GM12801 (cell line): ENCODE data around the gene NRL.

Experiments
- TF ChIP-seq, protein P1 (sequence below): IDR thresholded peaks from one replicate; pipeline ENCODE4 v1.5.1; 2011; ENCODE audit warnings: control low read depth; ENCODE audit not compliant: insufficient read length; ENCODE audit errors: extremely low read depth

NRL gene

DNA sequence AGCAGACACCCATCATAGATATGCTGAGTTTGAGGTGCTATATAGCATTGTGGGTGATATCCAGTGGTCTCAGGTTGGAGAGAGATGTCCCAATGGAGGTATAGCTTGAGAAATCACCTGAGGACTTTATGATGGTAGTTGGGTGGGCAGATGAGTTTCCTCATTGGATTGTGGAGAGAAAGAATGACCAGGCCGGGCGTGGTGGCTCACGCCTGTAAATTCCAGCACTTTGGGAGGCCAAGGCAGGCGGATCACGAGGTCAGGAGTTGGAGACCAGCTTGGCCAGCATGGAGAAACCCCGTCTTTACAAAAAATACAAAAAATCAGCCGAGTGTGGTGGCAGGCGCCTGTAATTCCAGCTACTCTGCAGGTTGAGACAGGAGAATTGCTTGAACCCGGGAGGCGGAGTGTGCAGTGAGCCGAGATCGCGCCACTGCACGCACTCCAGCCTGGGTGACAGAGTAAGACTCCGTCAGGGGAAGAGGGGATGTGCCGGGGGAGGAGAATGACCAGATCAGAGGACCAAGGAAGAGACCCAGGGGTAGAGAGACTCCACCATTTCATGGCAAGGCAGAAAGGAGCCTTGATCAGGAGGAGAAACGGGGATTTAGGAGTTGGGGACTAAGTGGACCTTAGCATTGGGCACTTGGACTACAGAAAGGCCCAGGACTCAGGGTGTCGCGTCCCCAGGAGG, 21.4 kb downstream of the NRL start:
- TF ChIP-seq, protein P1, sequence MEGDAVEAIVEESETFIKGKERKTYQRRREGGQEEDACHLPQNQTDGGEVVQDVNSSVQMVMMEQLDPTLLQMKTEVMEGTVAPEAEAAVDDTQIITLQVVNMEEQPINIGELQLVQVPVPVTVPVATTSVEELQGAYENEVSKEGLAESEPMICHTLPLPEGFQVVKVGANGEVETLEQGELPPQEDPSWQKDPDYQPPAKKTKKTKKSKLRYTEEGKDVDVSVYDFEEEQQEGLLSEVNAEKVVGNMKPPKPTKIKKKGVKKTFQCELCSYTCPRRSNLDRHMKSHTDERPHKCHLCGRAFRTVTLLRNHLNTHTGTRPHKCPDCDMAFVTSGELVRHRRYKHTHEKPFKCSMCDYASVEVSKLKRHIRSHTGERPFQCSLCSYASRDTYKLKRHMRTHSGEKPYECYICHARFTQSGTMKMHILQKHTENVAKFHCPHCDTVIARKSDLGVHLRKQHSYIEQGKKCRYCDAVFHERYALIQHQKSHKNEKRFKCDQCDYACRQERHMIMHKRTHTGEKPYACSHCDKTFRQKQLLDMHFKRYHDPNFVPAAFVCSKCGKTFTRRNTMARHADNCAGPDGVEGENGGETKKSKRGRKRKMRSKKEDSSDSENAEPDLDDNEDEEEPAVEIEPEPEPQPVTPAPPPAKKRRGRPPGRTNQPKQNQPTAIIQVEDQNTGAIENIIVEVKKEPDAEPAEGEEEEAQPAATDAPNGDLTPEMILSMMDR = no peak

DNA sequence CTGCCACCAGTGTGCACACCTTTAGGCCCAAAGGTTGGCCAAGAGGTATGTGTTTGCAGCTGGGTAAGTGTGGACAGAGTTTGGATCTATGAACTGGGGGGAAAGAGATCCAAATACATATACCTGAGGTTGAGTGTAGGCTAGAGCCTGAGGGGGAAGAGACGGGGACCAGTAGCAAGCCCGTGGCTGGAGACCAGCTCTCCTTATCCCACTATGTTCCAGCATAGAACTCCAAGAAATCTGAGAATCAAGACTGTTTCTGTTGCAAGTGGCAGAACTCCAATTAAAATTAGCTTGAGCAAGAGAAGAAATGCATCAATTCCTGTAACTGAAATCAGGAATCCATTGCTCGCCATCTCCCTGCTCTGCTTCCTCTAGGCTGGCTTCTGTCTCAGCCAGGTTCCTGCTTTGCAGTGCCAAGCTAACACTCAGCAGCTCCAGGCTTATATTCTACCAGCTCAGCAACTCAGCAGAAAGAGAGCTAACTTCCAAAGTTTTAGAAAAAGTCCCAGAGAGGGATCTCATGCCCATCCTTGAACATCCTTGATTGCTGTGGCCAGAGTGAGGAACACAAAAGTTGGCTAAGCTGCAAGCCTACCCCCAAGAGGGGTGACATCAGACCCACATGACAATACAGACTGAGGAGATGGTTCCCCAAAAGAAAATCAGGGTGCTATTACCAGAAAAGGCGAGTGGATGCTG, 22.1 kb downstream of the NRL start:
- TF ChIP-seq, protein P1 = no peak

DNA sequence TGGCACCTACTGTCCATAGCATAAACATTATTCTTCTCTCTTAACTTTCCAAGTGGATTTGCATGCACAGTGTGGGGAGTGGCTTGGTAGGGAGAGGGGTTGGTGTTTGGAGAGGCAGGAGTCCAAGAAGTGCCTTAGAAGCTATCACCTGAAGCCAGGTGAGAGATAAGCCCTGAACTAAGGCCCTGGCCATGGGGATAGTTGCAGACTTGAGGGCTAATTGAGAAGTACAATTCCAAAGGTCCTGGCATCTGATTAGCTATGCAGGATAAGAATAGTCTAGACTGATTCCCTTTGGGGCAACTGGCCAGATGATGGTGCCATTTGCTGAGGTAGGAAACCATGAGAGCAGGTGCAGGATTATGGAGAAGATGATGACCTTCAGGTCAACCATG, 22.6 kb downstream of the NRL start:
- TF ChIP-seq, protein P1 = no peak

DNA sequence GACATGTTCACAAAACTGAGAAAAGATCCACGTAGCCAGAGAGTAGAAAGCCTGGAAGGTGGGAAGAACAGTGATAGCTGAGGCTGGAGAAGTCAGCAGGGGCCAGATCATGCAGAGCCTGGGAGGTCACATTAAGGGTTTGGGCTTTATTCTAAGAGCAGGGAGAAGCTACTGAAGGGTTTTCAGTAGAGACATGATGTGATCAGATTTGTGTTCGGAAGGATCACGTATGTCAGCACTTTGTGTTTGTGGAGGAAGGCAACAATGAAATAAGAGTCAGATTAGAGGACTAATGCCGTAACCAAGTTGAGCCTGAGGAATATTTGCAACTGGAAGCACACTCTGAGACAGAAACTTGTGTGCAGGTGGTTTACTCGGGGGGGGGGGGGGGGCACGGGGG, 24.9 kb downstream of the NRL start:
- TF ChIP-seq, protein P1 = no peak

DNA sequence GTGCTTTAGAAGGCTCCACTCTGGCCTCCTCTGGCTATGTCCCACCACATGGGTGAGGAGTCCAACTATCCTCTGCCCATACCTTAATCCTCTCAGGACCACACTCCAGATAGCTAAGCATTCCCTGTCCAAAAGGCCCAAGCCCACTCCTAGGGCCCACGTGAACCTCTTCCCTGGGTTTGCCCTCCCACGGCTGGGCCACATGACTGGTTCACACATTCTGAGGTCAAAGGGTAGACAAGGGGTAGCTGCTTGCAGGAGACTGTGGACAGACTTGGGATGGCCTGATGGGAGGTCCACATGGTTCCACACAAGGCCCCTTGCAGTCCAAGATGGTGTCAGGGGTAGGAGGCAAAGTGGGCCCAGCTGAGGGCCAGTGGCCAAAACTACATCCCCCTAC, 26.7 kb downstream of the NRL start:
- TF ChIP-seq, protein P1 = no peak

DNA sequence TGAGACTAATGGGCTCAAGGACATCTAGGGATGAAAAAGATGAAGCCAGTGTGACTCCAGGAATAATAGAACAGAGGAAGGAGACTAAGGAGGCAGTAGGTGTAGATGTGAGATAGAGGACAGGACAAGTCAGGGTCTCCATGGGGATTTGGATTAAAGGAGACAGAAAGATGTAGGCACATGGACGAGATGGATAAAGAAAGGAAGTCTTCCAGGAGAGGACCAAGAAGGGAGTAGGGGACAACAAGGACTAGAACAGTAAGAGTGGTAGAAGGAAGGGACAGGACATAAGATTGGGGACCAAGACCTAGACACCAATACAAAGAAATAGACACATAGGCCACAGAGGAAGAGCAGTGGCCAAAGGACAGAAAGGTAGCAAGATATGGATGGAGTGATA, 27.7 kb downstream of the NRL start:
- TF ChIP-seq, protein P1 = no peak

DNA sequence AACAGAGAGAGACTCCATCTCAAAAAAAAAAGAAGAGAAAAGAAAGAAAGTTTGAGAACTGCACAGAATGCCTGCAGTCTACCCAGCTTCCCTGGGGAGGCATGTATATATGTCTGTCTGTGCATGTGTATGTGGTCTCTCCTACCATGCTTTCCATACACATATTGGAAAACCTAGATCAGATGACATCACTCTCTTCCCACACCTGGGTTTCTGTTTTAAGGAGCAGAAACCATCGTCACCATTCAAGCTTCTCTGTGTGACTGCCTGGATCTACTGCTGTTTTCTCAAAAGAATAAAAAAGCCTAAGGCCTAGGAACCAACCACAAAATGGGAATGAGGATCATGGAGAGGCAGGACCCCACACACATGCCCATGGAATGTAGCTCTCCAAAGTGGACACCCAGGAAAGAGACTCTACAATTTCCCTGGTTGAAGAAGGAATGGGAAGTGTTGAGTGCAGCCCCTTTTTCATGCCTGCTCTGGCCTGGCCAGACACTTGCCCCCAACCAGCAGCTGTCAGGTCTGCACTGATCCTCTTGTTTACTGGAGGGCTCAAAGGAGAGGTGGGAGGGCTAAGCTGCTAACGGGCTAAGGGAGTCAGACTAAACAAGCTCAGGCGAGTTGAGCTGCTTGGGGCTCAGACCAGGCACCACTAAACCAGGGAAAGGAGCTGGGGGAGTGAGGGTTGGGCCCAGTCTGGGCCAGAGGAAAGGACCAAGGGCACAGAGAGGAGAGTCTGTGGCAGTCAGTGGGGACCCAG, 28.4 kb downstream of the NRL start:
- TF ChIP-seq, protein P1 = no peak
